GM23338 (cell line): ENCODE results near the gene ZBTB20. TPM values are rescaled to one million over a fixed set of nuclear protein-coding genes. Genes with fewer than 3 reads are reported as not detected.

Experiments
- ATAC-seq: fragments of 200-7000 bp; cut with Tn5 transposase; 3 replicates; pipeline ENCODE4 v1.9.1; 2020
- DNase-seq: peaks from one replicate; pipeline ENCODE4 v3.0.0-alpha.2; 2015; ENCODE audit warnings: low spot score
- H2AFZ ChIP-seq: fragments of 200-600 bp; sonication (generic); 2 replicates; pipeline ENCODE4 v1.8.0; 2016; ENCODE audit warnings: antibody characterized with exemption, mild to moderate bottlenecking, moderate library complexity
- H3F3A ChIP-seq: fragments of 200-600 bp; sonication (generic); replicated peaks from 2 replicates; pipeline ENCODE4 v1.8.0; 2017; ENCODE audit warnings: antibody characterized with exemption, mixed run types, low read depth
- H3K27ac ChIP-seq: fragments of 200-600 bp; sonication (generic); 2 replicates; pipeline ENCODE4 v1.6.1; 2016; ENCODE audit warnings: low read depth
- H3K27me3 ChIP-seq: fragments of 200-600 bp; sonication (generic); 2 replicates; pipeline ENCODE4 v1.8.0; 2016; ENCODE audit warnings: mild to moderate bottlenecking, mixed run types, moderate library complexity; ENCODE audit not compliant: insufficient read depth
- H3K36me3 ChIP-seq: fragments of 200-600 bp; sonication (generic); 2 replicates; pipeline ENCODE4 v1.8.0; 2016; ENCODE audit warnings: mild to moderate bottlenecking; ENCODE audit not compliant: insufficient read depth
- H3K4me1 ChIP-seq: fragments of 200-600 bp; sonication (generic); 2 replicates; pipeline ENCODE4 v1.8.0; 2016; ENCODE audit warnings: mild to moderate bottlenecking, moderate library complexity; ENCODE audit not compliant: insufficient read depth
- H3K4me2 ChIP-seq: fragments of 200-600 bp; sonication (generic); 2 replicates; pipeline ENCODE4 v1.7.1; 2017; ENCODE audit warnings: mixed run types
- H3K4me3 ChIP-seq: fragments of 200-600 bp; sonication (generic); 2 replicates; pipeline ENCODE4 v1.6.1; 2016; ENCODE audit warnings: mixed run types
- H3K79me2 ChIP-seq: fragments of 200-600 bp; sonication (generic); replicated peaks from 2 replicates; pipeline ENCODE4 v1.8.0; 2017; ENCODE audit warnings: mild to moderate bottlenecking; ENCODE audit not compliant: insufficient read depth
- H3K9me2 ChIP-seq: fragments of 200-600 bp; sonication (generic); 2 replicates; pipeline ENCODE4 v1.8.0; 2017; ENCODE audit not compliant: insufficient read depth
- H4K20me1 ChIP-seq: fragments of 200-600 bp; sonication (generic); replicated peaks from 2 replicates; pipeline ENCODE4 v1.8.0; 2017; ENCODE audit warnings: mild to moderate bottlenecking; ENCODE audit not compliant: insufficient read depth
- H3K27ac Mint-ChIP-seq: 2 replicates; pipeline ENCODE4 v1.8.0; 2020; ENCODE audit warnings: inconsistent platforms, mild to moderate bottlenecking, moderate library complexity, mixed read lengths
- H3K27me3 Mint-ChIP-seq: 3 replicates; pipeline ENCODE4 v1.8.0; 2022; ENCODE audit warnings: low read depth, mild to moderate bottlenecking, moderate library complexity, mixed read lengths, inconsistent platforms; ENCODE audit not compliant: insufficient read depth, poor library complexity
- H3K36me3 Mint-ChIP-seq: 3 replicates; pipeline ENCODE4 v1.8.0; 2021; ENCODE audit warnings: low read depth, mild to moderate bottlenecking, inconsistent platforms, moderate library complexity, mixed read lengths
- H3K4me1 Mint-ChIP-seq: 3 replicates; pipeline ENCODE4 v1.8.0; 2020; ENCODE audit warnings: mild to moderate bottlenecking, inconsistent platforms, mixed read lengths
- H3K4me3 Mint-ChIP-seq: 3 replicates; pipeline ENCODE4 v1.8.0; 2021; ENCODE audit warnings: moderate library complexity, mild to moderate bottlenecking, inconsistent platforms, mixed read lengths
- H3K9me3 Mint-ChIP-seq: 3 replicates; pipeline ENCODE4 v1.8.0; 2020; ENCODE audit warnings: moderate library complexity, mild to moderate bottlenecking, inconsistent platforms, mixed read lengths
- JUNB ChIP-seq: IDR thresholded peaks from one replicate; pipeline ENCODE4 v1.6.1; 2016; ENCODE audit warnings: antibody characterized with exemption; ENCODE audit not compliant: unreplicated experiment
- NANOG ChIP-seq: IDR thresholded peaks from 2 replicates; pipeline ENCODE4 v1.6.1; 2016; ENCODE audit warnings: antibody characterized with exemption, borderline replicate concordance
- POLR2AphosphoS5 ChIP-seq: IDR thresholded peaks from 2 replicates; pipeline ENCODE4 v1.6.1; 2016; ENCODE audit warnings: antibody characterized with exemption, low read depth
- REST ChIP-seq: IDR thresholded peaks from one replicate; pipeline ENCODE4 v1.6.1; 2018; ENCODE audit warnings: antibody characterized with exemption; ENCODE audit not compliant: unreplicated experiment
- STAT1 ChIP-seq: IDR thresholded peaks from one replicate; pipeline ENCODE4 v1.6.1; 2016; ENCODE audit warnings: antibody characterized with exemption; ENCODE audit not compliant: unreplicated experiment
- ZNF114 ChIP-seq: fragments of 250-450 bp; sonication (Bioruptor Pico); IDR thresholded peaks from 2 replicates; pipeline ENCODE4 v1.5.0; 2020; ENCODE audit warnings: mild to moderate bottlenecking, moderate library complexity
- ZNF331 ChIP-seq: fragments of 250-450 bp; sonication (Bioruptor Pico); IDR thresholded peaks from 2 replicates; pipeline ENCODE4 v1.5.0; 2020; ENCODE audit warnings: low read depth, mild to moderate bottlenecking, moderate library complexity
- ZNF462 ChIP-seq: fragments of 250-450 bp; sonication (Bioruptor Pico); IDR thresholded peaks from 2 replicates; pipeline ENCODE4 v1.5.0; 2020; ENCODE audit warnings: mild to moderate bottlenecking, moderate library complexity
- polyA plus RNA-seq: library from polyadenylated mRNA; unstranded; fragments of >200 nt; fragmentation: Nextera tagmentation; extraction: Ambion mirVana; gene quantifications from 2 replicates; pipeline ENCODE4 v1.2.1, GENCODE V29; 2016
- total RNA-seq: library from RNA; depleted of rRNA; stranded (reverse); fragments of >200 nt; shearing (Covaris generic); gene quantifications from 2 replicates; pipeline ENCODE4 v1.2.3, GENCODE V29; 2014

Gene ZBTB20
- total and polyA plus RNA-seq, 2 experiments from 2014 or later, result 2.0 to 3.3 TPM

- H4K20me1 ChIP-seq, result no peaks in the 10 kb centered on the region
- H3K79me2 ChIP-seq, result no peaks in the 10 kb centered on the region
- ATAC-seq (no peak), DNase-seq (no peak)
- no peak overlapping the region for H3K4me2 ChIP-seq
- H2AFZ ChIP-seq, result no peak overlapping the region
- no peaks in the 10 kb centered on the region for H3K36me3 ChIP-seq
- H3K9me3 Mint-ChIP-seq, result peaks cover 13% of the 10 kb centered on the region
- H3K27ac ChIP-seq, result no peak overlapping the region
- no peaks in the 10 kb centered on the region for H3K27me3 Mint-ChIP-seq
- H3K9me2 ChIP-seq, result peaks cover 11% of the 10 kb centered on the region
- H3K4me1 ChIP-seq, result peaks cover 3% of the 10 kb centered on the region; the same call in 1 of the 2 replicates
- H3K4me1 Mint-ChIP-seq, result no peaks in the 10 kb centered on the region
- peaks cover 6% of the 10 kb centered on the region; the same call in 2 of the 3 replicates for H3K36me3 Mint-ChIP-seq
- no peak overlapping the region for H3K4me3 Mint-ChIP-seq
- H3K27ac Mint-ChIP-seq, result no peak overlapping the region
- H3F3A ChIP-seq, result no peaks in the 10 kb centered on the region
- TF ChIP-seq ZNF114 (CRISPR knock-in tag), result no peak
- TF ChIP-seq NANOG, result no peak
- TF ChIP-seq REST, result no peak
- no peak for TF ChIP-seq JUNB
- no peak for TF ChIP-seq POLR2AphosphoS5
- no peak for TF ChIP-seq ZNF331 (CRISPR knock-in tag)
- no peak for TF ChIP-seq ZNF462
- no peak for TF ChIP-seq STAT1
- no peak overlapping the region for H3K4me3 ChIP-seq
- H3K27me3 ChIP-seq, result no peaks in the 10 kb centered on the region
Measured at GRCh38 chr3:115187149-115187757, 40.2 kb upstream of the ZBTB20 start.
